ENCODE data around the gene MLLT1.

The MLLT1 gene

GRCh38 chr19:6187374-6187773 lies 92.4 kb downstream of the MLLT1 start:
- TF ChIP-seq CTCF (conservative IDR thresholded peaks at IDR 0.05; ENCODE audit: low read depth, low read length) = no peak
- H3K4me3 ChIP-seq (ENCODE audit: low read length) = no peak overlapping the region
- no peak for DNase-seq (ENCODE audit: low read depth)

- no peak for TF ChIP-seq CTCF (conservative IDR thresholded peaks at IDR 0.05; ENCODE audit: low read depth, low read length)
- no peak overlapping the region for H3K4me3 ChIP-seq (ENCODE audit: low read length)
- DNase-seq (ENCODE audit: low read depth) = no peak
Observed at GRCh38 chr19:6185835-6186834, 93.6 kb downstream of the MLLT1 start.

GRCh38 chr19:6185093-6185834 lies 94.5 kb downstream of the MLLT1 start:
- no peak for DNase-seq (ENCODE audit: low read depth)
- no peak for TF ChIP-seq CTCF (conservative IDR thresholded peaks at IDR 0.05; ENCODE audit: low read depth, low read length)
- H3K4me3 ChIP-seq (ENCODE audit: low read length) = no peak overlapping the region

- no peak for DNase-seq (ENCODE audit: low read depth)
- no peak overlapping the region for H3K4me3 ChIP-seq (ENCODE audit: low read length)
- no peak for TF ChIP-seq CTCF (conservative IDR thresholded peaks at IDR 0.05; ENCODE audit: low read depth, low read length)
Observed at GRCh38 chr19:6181119-6181518, 98.7 kb downstream of the MLLT1 start.

GRCh38 chr19:6173190-6173589 lies 106.6 kb downstream of the MLLT1 start:
- H3K4me3 ChIP-seq (ENCODE audit: low read length) = no peak overlapping the region
- TF ChIP-seq CTCF (conservative IDR thresholded peaks at IDR 0.05; ENCODE audit: low read depth, low read length) = no peak
- no peak for DNase-seq (ENCODE audit: low read depth)

- DNase-seq (ENCODE audit: low read depth) = no peak
- TF ChIP-seq CTCF (conservative IDR thresholded peaks at IDR 0.05; ENCODE audit: low read depth, low read length) = no peak
- H3K4me3 ChIP-seq (ENCODE audit: low read length) = no peak overlapping the region
Observed at GRCh38 chr19:6172074-6172863, 107.5 kb downstream of the MLLT1 start.

Measured in retinal pigment epithelial cell (primary cell).